Ovary (tissue), 9 donors: ENCODE data around the gene LAMB1. TPM values are rescaled to one million over a fixed set of nuclear protein-coding genes. Genes with fewer than 3 reads are reported as not detected.

ENCODE experiments used
- DNase-seq, 5 donors: peaks; one replicate each; pipeline ENCODE4 v3.0.0-alpha.2; 2019 to 2020
- H3K27ac ChIP-seq, 2 donors: fragments of 200-600 bp; one replicate each; pipeline versions ENCODE4 v1.5.1 to v1.8.0; 2019 to 2022
- H3K27me3 ChIP-seq: fragments of 200-600 bp; one replicate; pipeline ENCODE4 v1.8.0; 2022
- H3K36me3 ChIP-seq: fragments of 200-600 bp; sonication (generic); one replicate; pipeline ENCODE4 v1.5.1; 2019
- H3K4me1 ChIP-seq: one replicate; pipeline ENCODE4 v1.8.1; 2013; ENCODE audit warnings: mild to moderate bottlenecking, moderate library complexity; ENCODE audit not compliant: insufficient read depth
- H3K4me3 ChIP-seq: fragments of 200-600 bp; sonication (generic); one replicate; pipeline ENCODE4 v1.5.1; 2017
- H3K9me3 ChIP-seq, 2 donors: fragments of 200-600 bp in 1 of 2; sonication (generic) in 1 of 2; one replicate each; pipeline versions ENCODE4 v1.5.1 to v1.8.1; 2013 to 2019; ENCODE audit warnings: mild to moderate bottlenecking in 1 of 2, moderate library complexity in 1 of 2
- EP300 ChIP-seq: sonication (generic); formaldehyde crosslinking; IDR thresholded peaks from one replicate; pipeline ENCODE4 v1.6.1; 2017; ENCODE audit warnings: antibody characterized with exemption
- POLR2A ChIP-seq: fragments of 450-650 bp; IDR thresholded peaks from one replicate; pipeline ENCODE4 v1.6.1; 2017; ENCODE audit warnings: antibody characterized with exemption, mild to moderate bottlenecking, moderate library complexity
- WGBS, 3 donors: extraction: QIAGEN DNeasy Blood & Tissue Kit in 1 of 3; methylation state at CpG; one replicate each; pipeline versions ENCODE4 v1.1.5 to v1.1.7; 2013 to 2017; 5-methylcytosine and 5-hydroxymethylcytosine counted together
- intact Hi-C, 4 donors: fragments of 100-400 bp; cut with DNase I; formaldehyde crosslinking; loops; one replicate each; pipeline versions ENCODE4 v1.11.0 to v1.15.1; 2022 to 2023
- polyA plus RNA-seq, 2 donors: library from polyadenylated mRNA; stranded (reverse); fragments of 200-250 nt in 1 of 2; fragments of 350-450 nt in 1 of 2; fragmentation: Illumina TruSeq in 1 of 2; extraction: RNeasy Lipid Tissue Mini Kit (QIAGEN cat#74804) in 1 of 2; gene quantifications; one replicate each; pipeline ENCODE4 v1.2.3, GENCODE V29; 2013 to 2014
- total RNA-seq, 7 donors: library from RNA; depleted of rRNA in 2 of 7; stranded (reverse); fragments of >200 nt in 2 of 7; fragmentation: NEBNext Ultra II Directional in 3 of 7; extraction: Animal tissue kit (Norgen Biotek cat#: 25700) in 3 of 7; gene quantifications; one replicate each; pipeline versions ENCODE4 v1.1.0 to v1.2.4, GENCODE V29; 2016 to 2023
- TF ChIP-seq, protein P1 (sequence below), 3 donors: fragments of 450-650 bp in 2 of 3; fragments of 200-600 bp in 1 of 3; IDR thresholded peaks; one replicate each; pipeline versions ENCODE4 v1.5.1 to v1.8.0; 2016 to 2022; ENCODE audit warnings: antibody characterized with exemption in 3 of 3, mild to moderate bottlenecking in 1 of 3
- donor health status: DM: no; HTN: no; CAD: no; lungs with moderate emphysema.
- donor health status: DM: no; HTN: no; CAD: no.
- donor health status: Bipolar disorder and iron deficiency.
- donor health status: DM: yes; HTN: yes; CAD: no.
- donor health status: DM: no; HTN: no; CAD: no.
- donor health status: DM: yes; HTN: yes; CAD: no.

Gene LAMB1
- total and polyA plus RNA-seq, 9 donors: 10.2 to 151 (median 65.0) TPM

DNA sequence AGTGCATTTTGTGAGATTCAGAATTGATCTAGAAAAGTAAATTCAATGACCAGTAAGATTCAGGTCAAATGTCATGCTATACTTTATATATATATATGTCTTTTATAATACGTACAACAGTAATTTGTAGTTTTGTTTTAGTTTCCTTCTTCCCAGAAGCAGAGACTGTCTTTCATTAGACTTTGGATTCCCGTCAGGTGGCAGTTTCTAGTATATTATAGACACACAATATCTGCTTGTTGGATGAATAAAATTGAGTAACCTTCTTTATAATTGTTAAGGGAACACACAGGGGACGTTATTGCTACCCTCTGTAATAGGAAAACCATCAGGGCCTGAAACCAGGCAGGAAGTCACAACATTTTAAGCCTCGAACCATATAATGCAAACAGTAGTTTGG lies 5.3 kb upstream of the LAMB1 start:
- 79 to 91% (median 85%) methylated on average over 4 of the region's 4 CpGs for WGBS, 3 donors
- no peaks in the 10 kb centered on the region for H3K9me3 ChIP-seq
- no peaks in the 10 kb centered on the region for H3K4me1 ChIP-seq
- H3K27ac ChIP-seq: no peak overlapping the region
- H3K27me3 ChIP-seq: no peaks in the 10 kb centered on the region
- DNase-seq: no peak
- H3K36me3 ChIP-seq: no peaks in the 10 kb centered on the region
- intact Hi-C loops: loop anchor here in 1 of 4 donors (10.0 kb wide), 1 partner anchor 137 kb away; no protein-coding TSS in a partner anchor
- H3K4me3 ChIP-seq: no peak overlapping the region
- TF ChIP-seq, protein P1, sequence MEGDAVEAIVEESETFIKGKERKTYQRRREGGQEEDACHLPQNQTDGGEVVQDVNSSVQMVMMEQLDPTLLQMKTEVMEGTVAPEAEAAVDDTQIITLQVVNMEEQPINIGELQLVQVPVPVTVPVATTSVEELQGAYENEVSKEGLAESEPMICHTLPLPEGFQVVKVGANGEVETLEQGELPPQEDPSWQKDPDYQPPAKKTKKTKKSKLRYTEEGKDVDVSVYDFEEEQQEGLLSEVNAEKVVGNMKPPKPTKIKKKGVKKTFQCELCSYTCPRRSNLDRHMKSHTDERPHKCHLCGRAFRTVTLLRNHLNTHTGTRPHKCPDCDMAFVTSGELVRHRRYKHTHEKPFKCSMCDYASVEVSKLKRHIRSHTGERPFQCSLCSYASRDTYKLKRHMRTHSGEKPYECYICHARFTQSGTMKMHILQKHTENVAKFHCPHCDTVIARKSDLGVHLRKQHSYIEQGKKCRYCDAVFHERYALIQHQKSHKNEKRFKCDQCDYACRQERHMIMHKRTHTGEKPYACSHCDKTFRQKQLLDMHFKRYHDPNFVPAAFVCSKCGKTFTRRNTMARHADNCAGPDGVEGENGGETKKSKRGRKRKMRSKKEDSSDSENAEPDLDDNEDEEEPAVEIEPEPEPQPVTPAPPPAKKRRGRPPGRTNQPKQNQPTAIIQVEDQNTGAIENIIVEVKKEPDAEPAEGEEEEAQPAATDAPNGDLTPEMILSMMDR (IDR thresholded peaks at IDR 0.05): no peak
- TF ChIP-seq EP300: no peak
- TF ChIP-seq POLR2A: no peak

DNA sequence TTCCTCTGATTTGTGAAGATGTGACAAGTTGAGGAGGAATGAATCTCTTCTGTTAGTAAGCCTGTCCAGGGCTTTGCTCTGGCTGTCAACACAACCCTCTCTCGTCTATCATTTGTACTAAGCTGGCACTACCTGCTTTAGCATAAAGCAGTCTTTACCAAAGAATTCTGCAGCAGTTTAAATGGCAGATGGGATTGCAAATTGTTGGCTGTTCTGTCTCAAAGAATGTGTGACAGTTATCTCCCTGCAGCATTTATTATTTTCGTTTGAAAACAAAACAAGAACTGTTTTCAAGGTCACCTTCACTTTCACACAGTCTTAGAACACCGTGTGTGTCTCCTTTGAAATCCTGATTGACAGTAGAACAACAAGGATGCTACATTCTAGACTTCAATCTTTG lies 4.8 kb upstream of the LAMB1 start:
- Histone ChIP-seq H3K36me3 (no peaks in the 10 kb centered on the region), H3K27ac (no peak overlapping the region), H3K27me3 (no peaks in the 10 kb centered on the region), H3K4me3 (no peak overlapping the region), H3K4me1 (no peaks in the 10 kb centered on the region), H3K9me3 (no peaks in the 10 kb centered on the region)
- 19 to 27% (median 22%) methylated on average over 3 of the region's 3 CpGs for WGBS, 3 donors
- no peak for DNase-seq
- intact Hi-C loops: loop anchor here in 1 of 4 donors (10.0 kb wide), 1 partner anchor 137 kb away; no protein-coding TSS in a partner anchor
- TF ChIP-seq POLR2A (no peak), EP300 (no peak)
- TF ChIP-seq, protein P1 (IDR thresholded peaks at IDR 0.05): no peak

DNA sequence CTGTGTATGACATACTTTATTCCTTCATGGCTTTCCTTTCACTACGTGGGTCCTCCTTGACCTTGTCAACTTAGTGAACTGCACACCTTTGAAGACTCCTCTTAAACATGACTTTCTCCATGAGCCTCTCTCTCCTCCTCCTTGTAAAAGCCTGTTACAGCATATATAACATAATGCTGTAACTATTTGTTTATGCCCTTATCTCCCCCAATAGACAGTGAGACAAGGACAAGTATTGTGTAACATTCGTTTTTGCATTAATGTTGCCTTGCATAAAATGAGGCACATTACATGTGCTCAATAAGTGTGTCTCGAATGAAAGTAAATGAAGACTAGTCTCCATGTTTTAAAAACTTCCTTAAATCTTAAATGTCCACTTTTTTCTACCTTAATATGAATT lies 4.3 kb upstream of the LAMB1 start:
- intact Hi-C loops: loop anchor here in 1 of 4 donors (10.0 kb wide), 1 partner anchor 138 kb away; no protein-coding TSS in a partner anchor
- TF ChIP-seq EP300 (no peak), POLR2A (no peak)
- TF ChIP-seq, protein P1 (IDR thresholded peaks at IDR 0.05): no peak
- 69 to 71% (median 71%) methylated on average over 3 of the region's 3 CpGs for WGBS, 3 donors

DNA sequence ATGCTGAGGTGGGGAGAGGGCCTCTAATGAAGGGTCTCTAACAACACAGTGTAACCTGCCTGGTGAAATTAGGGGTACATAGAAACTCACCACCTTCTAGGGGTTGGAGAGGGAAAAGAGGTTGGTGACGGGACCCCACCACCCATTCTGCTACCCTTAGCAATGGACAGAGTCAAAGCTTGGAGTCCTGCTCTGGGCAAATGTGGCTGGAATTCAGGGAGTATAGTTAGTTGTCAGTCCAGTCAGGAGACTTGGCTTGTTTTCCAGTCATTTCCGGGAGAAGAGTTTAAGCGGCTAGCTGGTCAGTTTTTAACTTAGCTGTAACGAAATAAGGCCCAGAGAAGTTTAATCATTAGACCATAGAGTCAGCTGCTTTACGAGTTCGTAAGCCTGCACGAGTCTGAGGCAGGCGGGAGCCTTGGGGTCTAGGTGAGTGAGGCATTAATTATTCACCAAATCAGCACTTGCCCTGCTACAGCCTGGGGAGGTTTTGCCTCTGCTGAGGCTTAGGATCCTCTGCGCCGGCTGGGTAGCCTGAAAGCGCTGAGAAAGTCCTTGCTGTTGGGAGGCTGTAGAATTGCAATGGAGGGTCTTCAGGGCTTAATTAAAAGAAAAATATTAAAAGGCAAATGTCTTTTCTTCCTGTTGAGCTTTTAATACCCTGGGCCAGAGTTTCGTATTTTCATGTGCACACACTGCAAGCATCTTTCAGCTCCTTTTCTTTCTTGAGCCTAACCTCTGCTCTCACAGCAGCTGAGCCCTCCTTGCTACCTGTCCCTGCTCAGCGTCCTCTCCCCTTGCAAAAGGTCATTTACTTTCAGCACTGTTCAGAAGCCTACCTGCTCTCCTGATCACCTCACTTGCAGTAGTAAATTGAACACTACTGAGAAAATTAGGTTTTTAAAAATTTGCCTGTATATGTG lies 1.5 kb upstream of the LAMB1 start:
- H3K27me3 ChIP-seq: no peaks in the 10 kb centered on the region
- WGBS, 3 donors: 47 to 60% (median 51%) methylated on average over 13 of the region's 13 CpGs
- H3K36me3 ChIP-seq: no peaks in the 10 kb centered on the region
- intact Hi-C loops: loop anchor here in 1 of 4 donors (10.0 kb wide), 1 partner anchor 140 kb away; no protein-coding TSS in a partner anchor
- no peak for DNase-seq
- H3K9me3 ChIP-seq: no peaks in the 10 kb centered on the region
- no peak overlapping the region for H3K4me3 ChIP-seq
- no peaks in the 10 kb centered on the region for H3K4me1 ChIP-seq
- TF ChIP-seq POLR2A (no peak), EP300 (no peak)
- TF ChIP-seq, protein P1 (IDR thresholded peaks at IDR 0.05): no peak
- no peak overlapping the region for H3K27ac ChIP-seq

More for the DNA sequence above, 4.3 kb upstream of the LAMB1 start:
- no peaks in the 10 kb centered on the region for H3K4me1 ChIP-seq
- H3K36me3 ChIP-seq: no peaks in the 10 kb centered on the region
- H3K9me3 ChIP-seq: no peaks in the 10 kb centered on the region
- H3K4me3 ChIP-seq: no peak overlapping the region
- no peaks in the 10 kb centered on the region for H3K27me3 ChIP-seq
- H3K27ac ChIP-seq: no peak overlapping the region
- DNase-seq: no peak
